ENCODE data around the gene NLN. TPM values are rescaled to one million over a fixed set of nuclear protein-coding genes. Genes with fewer than 3 reads are reported as not detected.
A peak's percentile ranks its signal among the peaks of the same experiment; 100 is the strongest.
"Not testable (repeated sequence)": the region's sequence is repeated elsewhere in the genome, so short reads cannot be mapped to it uniquely, and the experiment has no call there.

The NLN gene
- total and polyA plus RNA-seq, 9 of the 15 experiments (the other 6 are each of a cell fraction or from before 2014, with no cell fraction given): 6.9 to 45.2 (median 28.8) TPM

DNA sequence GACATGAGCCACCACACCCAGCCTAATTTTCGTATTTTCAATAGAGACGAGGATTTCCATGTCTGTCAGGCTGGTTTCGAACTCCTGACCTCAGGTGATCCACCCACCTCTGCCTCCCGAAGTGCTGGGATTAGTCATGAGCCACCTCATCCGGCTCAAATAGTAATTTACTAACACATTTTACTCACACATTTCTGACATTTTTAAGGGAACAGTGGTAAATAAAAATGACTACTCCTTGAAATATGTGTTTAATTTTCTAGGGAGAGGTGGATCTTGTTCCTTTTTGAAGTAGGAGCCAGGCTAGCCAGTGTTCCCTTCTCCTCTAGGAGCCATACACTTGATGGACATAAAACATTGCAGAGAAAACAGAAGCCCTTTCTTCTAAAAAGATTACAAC lies 149.2 kb downstream of the NLN start (continued):
- TF ChIP-seq RBM15 (IDR thresholded peaks at IDR 0.05; ENCODE audit: insufficient read depth, low read length): no peak

DNA sequence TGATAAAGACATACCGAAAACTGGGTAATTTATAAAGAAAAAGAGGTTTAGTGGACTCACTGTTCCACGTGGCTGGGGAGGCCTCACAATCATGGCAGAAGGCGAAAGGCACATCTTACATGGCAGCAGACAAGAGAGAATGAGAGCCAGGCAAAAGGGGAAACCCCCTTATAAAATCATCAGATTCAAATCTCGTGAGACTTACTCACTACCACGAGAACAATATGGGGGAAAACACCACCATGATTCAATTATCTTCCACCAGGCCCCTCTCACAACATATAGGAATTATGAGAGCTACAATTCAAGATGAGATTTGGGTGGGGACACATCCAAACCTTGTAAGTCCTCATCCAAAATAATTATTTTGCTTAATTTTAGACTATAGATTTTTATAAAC lies 149.8 kb downstream of the NLN start:
- H3K4me2 ChIP-seq (ENCODE audit: insufficient read depth, low read length); H3K27ac ChIP-seq (ENCODE audit: extremely low read depth, low read depth, low read length); H3K9me3 ChIP-seq (replicated peaks; ENCODE audit: control insufficient read depth, insufficient read depth, low read depth, low read length); DNase-seq (ENCODE audit: extremely low read depth in 1 of 4, low spot score in 3 of 4); H3K36me3 ChIP-seq (ENCODE audit: control insufficient read depth, insufficient read depth, low read length); H3K9ac ChIP-seq (ENCODE audit: insufficient read depth in 1 of 2, low read depth in 2 of 2, low read length in 2 of 2); H3K9me1 ChIP-seq (ENCODE audit: control insufficient read depth, insufficient read depth, low read length); in situ Hi-C loops (cut with MboI); H4K20me1 ChIP-seq (replicated peaks; ENCODE audit: control insufficient read depth, insufficient read depth, low read length); H3K4me1 ChIP-seq (replicated peaks in 1 of 2; ENCODE audit: control insufficient read depth in 2 of 2, insufficient read depth in 2 of 2, low read length in 2 of 2); intact Hi-C loops (cut with micrococcal nuclease); H3K79me2 ChIP-seq (ENCODE audit: control insufficient read depth, insufficient read depth, low read length); ATAC-seq; CTCF ChIA-PET (ENCODE audit: low intra/inter-chr PET ratio); H2AFZ ChIP-seq (ENCODE audit: low read depth, low read length); FAIRE-seq; H3K27me3 ChIP-seq (ENCODE audit: control insufficient read depth in 2 of 2, insufficient read depth in 2 of 2, low read length in 2 of 2); H3K4me3 ChIP-seq; BruUV-seq (replicated peaks): not testable (repeated sequence)
- 35% methylated on average over 5 of the region's 5 CpGs for WGBS (ENCODE audit: insufficient coverage, low coverage, missing lambda C conversion rate)
- POLR2A ChIA-PET: interaction anchor here (1.0 kb wide), 1 partner anchor 13 kb away, joined by 4 read pairs; no protein-coding TSS in a partner anchor

DNA sequence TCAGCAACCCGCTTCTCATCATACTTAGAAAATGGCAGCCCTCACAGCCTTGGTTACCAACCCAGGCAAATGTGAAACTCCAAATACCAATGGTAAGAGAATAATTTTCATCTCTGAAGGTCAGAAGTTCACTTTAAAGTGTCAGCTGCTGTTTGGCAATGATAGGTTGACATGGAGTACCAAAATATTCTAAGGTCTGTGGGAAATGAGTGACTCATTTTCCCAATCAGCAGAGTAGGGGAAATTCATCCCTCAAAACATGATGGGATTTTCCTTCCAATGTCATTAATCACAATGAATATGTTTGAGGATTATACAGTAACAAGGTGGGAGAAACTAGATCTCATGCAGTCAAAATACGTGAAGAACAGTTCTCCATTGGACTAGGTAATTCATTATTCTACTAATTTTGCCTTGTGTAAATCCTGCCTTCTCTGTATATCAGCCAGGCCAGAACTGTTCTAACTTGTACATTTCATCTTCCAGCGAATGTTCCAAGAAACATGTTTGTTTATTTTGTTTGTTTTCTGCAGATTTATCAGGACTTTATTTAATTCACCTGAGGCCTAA lies 151.3 kb downstream of the NLN start:
- Histone ChIP-seq H3K9ac (ENCODE audit: insufficient read depth in 1 of 2, low read depth in 2 of 2, low read length in 2 of 2) (no peak overlapping the region), H3K4me1 (replicated peaks in 1 of 2; ENCODE audit: control insufficient read depth in 2 of 2, insufficient read depth in 2 of 2, low read length in 2 of 2) (no peaks in the 10 kb centered on the region; a peak in 1 of 5 replicates), H3K4me2 (ENCODE audit: insufficient read depth, low read length) (no peak overlapping the region), H3K79me2 (ENCODE audit: control insufficient read depth, insufficient read depth, low read length) (no peaks in the 10 kb centered on the region), H3K27me3 (ENCODE audit: control insufficient read depth in 2 of 2, insufficient read depth in 2 of 2, low read length in 2 of 2) (no peaks in the 10 kb centered on the region), H2AFZ (ENCODE audit: low read depth, low read length) (no peak overlapping the region), H3K27ac (ENCODE audit: extremely low read depth, low read depth, low read length) (no peak overlapping the region), H3K9me3 (replicated peaks; ENCODE audit: control insufficient read depth, insufficient read depth, low read depth, low read length) (no peaks in the 10 kb centered on the region), H3K4me3 (no peak overlapping the region), H3K36me3 (ENCODE audit: control insufficient read depth, insufficient read depth, low read length) (no peaks in the 10 kb centered on the region), H4K20me1 (replicated peaks; ENCODE audit: control insufficient read depth, insufficient read depth, low read length) (no peaks in the 10 kb centered on the region), H3K9me1 (ENCODE audit: control insufficient read depth, insufficient read depth, low read length) (no peaks in the 10 kb centered on the region)
- no TSS peak for BruUV-seq (replicated peaks)
- ATAC-seq: no peak
- in situ Hi-C loops (cut with MboI): no loop called here
- peak; percentile 26 for FAIRE-seq
- intact Hi-C loops (cut with micrococcal nuclease): no loop called here
- ChIA-PET POLR2A (no interaction called here), CTCF (ENCODE audit: low intra/inter-chr PET ratio) (no interaction called here)
- no peak for DNase-seq (ENCODE audit: extremely low read depth in 1 of 4, low spot score in 3 of 4)
- WGBS (ENCODE audit: insufficient coverage, low coverage, missing lambda C conversion rate): 26% methylated on average over 3 of the region's 3 CpGs
- TF ChIP-seq ZNF589 (CRISPR knock-in tag; IDR thresholded peaks at IDR 0.05; ENCODE audit: low read depth) (no peak), GABPB2 (CRISPR knock-in tag; conservative IDR thresholded peaks at IDR 0.05) (no peak), KLF16 (IDR thresholded peaks at IDR 0.05) (no peak), ZNF778 (CRISPR knock-in tag; IDR thresholded peaks at IDR 0.05) (no peak), YY1 (IDR thresholded peaks at IDR 0.05; ENCODE audit: borderline replicate concordance in 1 of 3, control insufficient read depth in 1 of 3, extremely low read depth in 1 of 3, insufficient read depth in 3 of 3, insufficient read length in 1 of 3, insufficient replicate concordance in 2 of 3, low read depth in 1 of 3, low read length in 2 of 3) (no peak), CCNT2 (IDR thresholded peaks at IDR 0.05; ENCODE audit: borderline replicate concordance, extremely low read depth, insufficient read length, low read depth, low read length) (no peak), ZNF584 (CRISPR knock-in tag; IDR thresholded peaks at IDR 0.05; ENCODE audit: low read depth) (no peak), SRSF1 (IDR thresholded peaks at IDR 0.05; ENCODE audit: low read depth, low read length) (no peak), ELF4 (CRISPR knock-in tag; IDR thresholded peaks at IDR 0.05) (no peak), ZBTB17 (CRISPR knock-in tag; IDR thresholded peaks at IDR 0.05) (no peak), ZNF175 (CRISPR knock-in tag; IDR thresholded peaks at IDR 0.05; ENCODE audit: low read depth) (no peak), RAD21 (CRISPR knock-in tag; conservative IDR thresholded peaks at IDR 0.05 in 1 of 2, IDR thresholded peaks at IDR 0.05 in 1 of 2) (no peak)
